Activated B cell treated with CpG ODN at 0.5 μM for 24 hours (primary cell): ENCODE measurements around the gene YRDC. TPM values are rescaled to one million over a fixed set of nuclear protein-coding genes. Genes with fewer than 3 reads are reported as not detected.

Experiments used
- ATAC-seq: fragments of 200-7000 bp; cut with Tn5 transposase; one replicate; pipeline ENCODE4 v1.10.0; 2021; ENCODE audit warnings: low read depth, mild to moderate bottlenecking, moderate library complexity
- CTCF ChIA-PET: fragments of 350-600 bp; sonication (Branson Sonifier 250); formaldehyde crosslinking; loops from one replicate; lab custom pipeline; 2021; ENCODE audit warnings: antibody characterized with exemption; lab: Charles Lee
- POLR2A ChIA-PET: fragments of 350-600 bp; sonication (Branson Sonifier 250); formaldehyde crosslinking; loops from one replicate; lab custom pipeline; 2021; ENCODE audit warnings: antibody characterized with exemption; lab: Charles Lee
- DNase-seq: peaks from one replicate; pipeline ENCODE4 v3.0.0; 2022
- H3K27ac Mint-ChIP-seq: one replicate; pipeline ENCODE4 v1.8.0; 2020; ENCODE audit warnings: mixed read lengths
- H3K27me3 Mint-ChIP-seq: one replicate; pipeline ENCODE4 v1.8.0; 2021; ENCODE audit warnings: mixed read lengths
- H3K36me3 Mint-ChIP-seq: one replicate; pipeline ENCODE4 v1.8.0; 2021; ENCODE audit warnings: low read depth, mixed read lengths
- H3K4me1 Mint-ChIP-seq: one replicate; pipeline ENCODE4 v1.8.0; 2021; ENCODE audit warnings: mixed read lengths
- H3K4me3 Mint-ChIP-seq: one replicate; pipeline ENCODE4 v1.8.0; 2020; ENCODE audit warnings: mild to moderate bottlenecking, mixed read lengths
- H3K9me3 Mint-ChIP-seq: one replicate; pipeline ENCODE4 v1.8.0; 2020; ENCODE audit warnings: mixed read lengths
- CTCF ChIP-seq: fragments of 200-600 bp; IDR thresholded peaks from one replicate; pipeline ENCODE4 v1.8.0; 2022; ENCODE audit warnings: antibody characterized with exemption, mild to moderate bottlenecking
- intact Hi-C: fragments of 100-400 bp; cut with micrococcal nuclease; formaldehyde crosslinking; loops from one replicate; pipeline ENCODE4 v1.15.1; 2024
- total RNA-seq: library from RNA; stranded (reverse); gene quantifications from 2 replicates; pipeline ENCODE4 v1.2.3, GENCODE V29; 2022

The YRDC gene
- total RNA-seq, 1 donor from 2014 or later: 24.2 TPM

- CTCF ChIA-PET: no interaction called here
- Mint-ChIP-seq H3K27ac (no peak overlapping the region), H3K4me1 (no peaks in the 10 kb centered on the region), H3K27me3 (no peaks in the 10 kb centered on the region), H3K4me3 (no peak overlapping the region), H3K9me3 (no peaks in the 10 kb centered on the region), H3K36me3 (peaks cover 82% of the 10 kb centered on the region)
- no peak for ATAC-seq
- no peak for DNase-seq
- TF ChIP-seq CTCF: no peak
- intact Hi-C loops: no loop called here
- POLR2A ChIA-PET: no interaction called here
Observed at GRCh38 chr1:37836788-37837187, 28.8 kb upstream of the YRDC start.

- intact Hi-C loops: no loop called here
- Mint-ChIP-seq H3K9me3 (no peaks in the 10 kb centered on the region), H3K36me3 (peaks cover 76% of the 10 kb centered on the region), H3K27ac (no peak overlapping the region), H3K4me3 (no peak overlapping the region), H3K27me3 (no peaks in the 10 kb centered on the region), H3K4me1 (no peaks in the 10 kb centered on the region)
- no peak for ATAC-seq
- TF ChIP-seq CTCF: no peak
- ChIA-PET CTCF (no interaction called here), POLR2A (no interaction called here)
- no peak for DNase-seq
Observed at GRCh38 chr1:37831809-37832208, 23.8 kb upstream of the YRDC start.

GRCh38 chr1:37831109-37831508, 23.1 kb upstream of the YRDC start:
- ChIA-PET POLR2A (no interaction called here), CTCF (no interaction called here)
- no peak for ATAC-seq
- no peak for TF ChIP-seq CTCF
- peaks cover 74% of the 10 kb centered on the region for H3K36me3 Mint-ChIP-seq
- no peak overlapping the region for H3K4me3 Mint-ChIP-seq
- H3K27me3 Mint-ChIP-seq: no peaks in the 10 kb centered on the region
- no peak overlapping the region for H3K27ac Mint-ChIP-seq
- intact Hi-C loops: no loop called here
- no peaks in the 10 kb centered on the region for H3K9me3 Mint-ChIP-seq
- no peak for DNase-seq
- H3K4me1 Mint-ChIP-seq: no peaks in the 10 kb centered on the region

GRCh38 chr1:37828410-37829074, 20.5 kb upstream of the YRDC start:
- H3K36me3 Mint-ChIP-seq: peaks cover 69% of the 10 kb centered on the region
- no peak for TF ChIP-seq CTCF
- DNase-seq (no peak), ATAC-seq (no peak)
- H3K4me1 Mint-ChIP-seq: peaks cover 8% of the 10 kb centered on the region
- intact Hi-C loops: no loop called here
- ChIA-PET CTCF (interaction anchor here (0.6 kb wide), 1 partner anchor 34 kb away, joined by 3 read pairs; no protein-coding TSS in a partner anchor), POLR2A (no interaction called here)
- H3K27ac Mint-ChIP-seq: no peak overlapping the region
- no peak overlapping the region for H3K4me3 Mint-ChIP-seq
- no peaks in the 10 kb centered on the region for H3K27me3 Mint-ChIP-seq
- H3K9me3 Mint-ChIP-seq: no peaks in the 10 kb centered on the region

GRCh38 chr1:37825506-37825905, 17.5 kb upstream of the YRDC start:
- Mint-ChIP-seq H3K36me3 (peaks cover 74% of the 10 kb centered on the region), H3K27ac (peak overlapping the region; percentile 12), H3K4me3 (no peak overlapping the region), H3K27me3 (no peaks in the 10 kb centered on the region), H3K4me1 (peaks cover 9% of the 10 kb centered on the region), H3K9me3 (no peaks in the 10 kb centered on the region)
- ATAC-seq: no peak
- DNase-seq: no peak
- CTCF ChIA-PET: no interaction called here
- POLR2A ChIA-PET: no interaction called here
- intact Hi-C loops: no loop called here
- no peak for TF ChIP-seq CTCF
